Myocyte (in vitro differentiated cells): ENCODE data around the gene LY6G6C. TPM values are rescaled to one million over a fixed set of nuclear protein-coding genes. Genes with fewer than 3 reads are reported as not detected.
A peak's percentile ranks its signal among the peaks of the same experiment; 100 is the strongest.
"Not testable (repeated sequence)": the region's sequence is repeated elsewhere in the genome, so short reads cannot be mapped to it uniquely, and the experiment has no call there.

Experiments
- DNase-seq: peaks from one replicate; pipeline ENCODE4 v3.0.0-alpha.2; 2012; ENCODE audit warnings: low read depth
- total RNA-seq: library from RNA; depleted of rRNA; stranded (reverse); fragments of >200 nt; gene quantifications from 2 replicates; pipeline ENCODE4 v1.2.3, GENCODE V29; 2014

The LY6G6C gene
- total RNA-seq, 1 donor from 2014 or later: not detected

DNA sequence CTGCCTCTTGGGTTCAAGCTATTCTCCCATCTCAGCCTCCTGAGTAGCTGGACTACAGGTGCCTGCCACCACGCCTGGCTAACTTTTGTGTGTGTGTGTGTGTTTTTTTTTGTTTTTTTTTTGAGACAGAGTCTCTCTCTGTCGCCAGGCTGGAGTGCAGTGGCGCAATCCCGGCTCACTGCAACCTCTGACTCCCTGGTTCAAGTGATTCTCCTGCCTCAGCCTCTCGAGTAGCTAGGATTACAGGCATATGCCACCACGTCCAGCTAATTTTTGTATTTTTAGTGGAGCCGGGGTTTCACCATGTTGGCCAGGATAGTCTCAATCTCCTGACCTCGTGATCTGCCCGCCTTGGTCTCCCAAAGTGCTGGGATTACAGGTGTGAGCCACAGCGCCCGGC is 12.4 kb downstream of the LY6G6C start:
- DNase-seq: not testable (repeated sequence)

DNA sequence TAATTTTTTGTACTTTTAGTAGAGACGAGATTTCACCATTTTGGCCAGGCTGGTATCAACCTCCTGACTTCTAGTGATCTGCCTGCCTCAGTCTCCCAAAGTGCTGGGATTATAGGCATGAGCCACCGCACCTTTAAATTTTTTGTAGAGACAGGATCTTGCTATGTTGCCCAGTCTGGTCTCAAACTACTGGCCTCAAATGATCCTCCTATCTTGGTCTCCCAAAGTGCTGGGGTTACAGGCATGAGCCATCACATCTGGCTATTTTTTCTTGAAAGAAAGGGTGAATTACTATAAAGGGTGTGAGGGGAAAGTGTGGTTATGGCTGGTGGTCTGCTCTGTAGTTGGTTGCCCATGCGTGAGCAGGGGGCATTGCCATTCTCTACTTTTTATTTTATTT is 13.3 kb downstream of the LY6G6C start:
- DNase-seq: no peak

DNA sequence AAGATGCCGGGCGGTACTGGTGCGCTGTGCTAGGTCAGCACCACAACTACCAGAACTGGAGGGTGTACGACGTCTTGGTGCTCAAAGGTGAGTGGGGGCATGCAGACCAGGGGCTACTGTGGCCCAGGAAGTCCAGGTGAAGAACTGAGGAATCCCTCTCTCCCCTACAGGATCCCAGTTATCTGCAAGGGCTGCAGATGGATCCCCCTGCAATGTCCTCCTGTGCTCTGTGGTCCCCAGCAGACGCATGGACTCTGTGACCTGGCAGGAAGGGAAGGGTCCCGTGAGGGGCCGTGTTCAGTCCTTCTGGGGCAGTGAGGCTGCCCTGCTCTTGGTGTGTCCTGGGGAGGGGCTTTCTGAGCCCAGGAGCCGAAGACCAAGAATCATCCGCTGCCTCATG is 13.8 kb downstream of the LY6G6C start:
- no peak for DNase-seq

DNA sequence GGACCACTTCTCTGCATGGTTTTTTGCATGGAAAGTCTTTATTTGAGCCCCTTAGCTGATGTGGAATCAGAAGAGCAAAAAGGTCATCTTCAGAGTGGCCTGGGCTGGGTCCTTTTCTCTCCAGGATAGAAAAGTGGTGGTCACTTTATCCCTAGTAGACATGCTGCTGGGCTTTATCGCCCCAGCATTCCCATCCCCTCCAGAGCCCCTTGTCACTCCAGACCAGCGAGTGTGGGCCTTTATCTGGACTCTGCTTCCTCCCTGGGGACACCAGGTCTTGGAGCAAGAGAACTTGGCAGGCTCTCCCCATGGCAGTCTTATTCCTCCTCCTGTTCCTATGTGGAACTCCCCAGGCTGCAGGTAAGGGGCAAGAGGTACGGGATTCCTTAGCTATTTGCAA is 14.9 kb downstream of the LY6G6C start, which contains the start of gene LY6G6F:
TSS of gene LY6G6F (plus strand) at position 268 of the 400 bp plus-strand sequence. CDS start at position 309, 41 bp downstream.
- no peak for DNase-seq

DNA sequence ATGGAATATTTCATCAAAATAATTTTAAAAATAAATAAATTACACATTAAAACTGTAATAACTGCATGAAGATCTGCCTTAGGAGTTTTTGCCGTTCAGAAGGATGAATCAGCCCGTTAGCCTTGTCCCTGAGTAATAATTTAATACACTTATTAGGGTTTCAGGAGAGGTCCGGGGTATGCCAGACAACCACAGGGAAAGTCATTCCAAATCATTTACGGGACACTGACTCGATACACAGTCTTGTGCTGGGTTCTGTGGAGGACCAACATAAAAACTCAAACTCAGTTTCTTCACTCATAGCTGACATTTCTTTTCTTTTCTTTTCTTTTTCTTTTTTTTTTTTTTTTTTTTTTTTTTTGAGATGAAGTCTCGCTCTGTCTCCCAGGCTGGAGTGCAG is 15.6 kb downstream of the LY6G6C start:
- DNase-seq: no peak

DNA sequence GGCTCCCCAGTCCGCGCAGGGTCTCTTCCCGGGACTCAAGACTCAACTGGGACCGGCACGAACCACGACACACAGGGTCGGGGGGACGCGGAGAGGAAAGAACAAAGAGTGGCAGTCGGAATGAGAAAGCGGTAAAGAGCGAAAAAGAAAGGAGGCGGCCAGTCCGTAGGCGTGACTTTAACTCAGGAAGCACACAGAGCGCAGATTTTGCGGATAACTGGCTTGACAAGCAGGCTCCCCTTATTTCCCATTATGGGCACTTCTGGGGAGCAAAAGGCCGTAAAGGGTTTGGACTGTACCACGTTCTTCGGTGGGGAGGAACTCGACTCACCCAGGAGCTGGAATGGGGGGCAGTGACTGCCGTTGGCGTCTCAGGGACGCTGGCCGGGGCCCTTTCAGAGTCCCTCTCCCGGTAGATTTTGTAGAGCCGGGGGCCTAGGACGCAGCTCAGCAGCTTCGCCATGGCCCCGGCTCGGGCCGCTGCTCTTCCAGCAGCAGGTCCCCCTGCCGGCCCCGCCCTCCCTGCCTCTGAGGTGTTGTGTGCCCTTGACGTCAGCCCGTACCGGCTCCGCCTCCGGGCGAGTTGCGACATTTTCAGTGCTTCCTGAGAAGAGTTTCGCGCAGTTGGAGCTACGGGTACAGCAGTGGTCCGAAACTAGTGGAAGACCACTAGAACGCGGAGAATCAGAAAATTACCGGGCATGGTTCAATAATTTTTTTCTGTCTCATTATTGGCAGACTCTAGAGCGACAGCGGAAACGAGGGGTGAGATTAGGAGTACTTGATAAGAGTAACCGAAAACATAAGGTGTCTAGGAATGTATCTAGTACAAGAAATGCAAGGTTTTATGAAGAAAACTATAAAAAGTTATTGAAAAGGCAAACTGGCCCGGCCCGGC is 18.5 kb downstream of the LY6G6C start, which contains the start of gene ABHD16A:
TSS of gene ABHD16A (minus strand) at position 506 of the 898 bp plus-strand sequence. CDS start at position 463, 43 bp downstream.
- peak; percentile 98 for DNase-seq

DNA sequence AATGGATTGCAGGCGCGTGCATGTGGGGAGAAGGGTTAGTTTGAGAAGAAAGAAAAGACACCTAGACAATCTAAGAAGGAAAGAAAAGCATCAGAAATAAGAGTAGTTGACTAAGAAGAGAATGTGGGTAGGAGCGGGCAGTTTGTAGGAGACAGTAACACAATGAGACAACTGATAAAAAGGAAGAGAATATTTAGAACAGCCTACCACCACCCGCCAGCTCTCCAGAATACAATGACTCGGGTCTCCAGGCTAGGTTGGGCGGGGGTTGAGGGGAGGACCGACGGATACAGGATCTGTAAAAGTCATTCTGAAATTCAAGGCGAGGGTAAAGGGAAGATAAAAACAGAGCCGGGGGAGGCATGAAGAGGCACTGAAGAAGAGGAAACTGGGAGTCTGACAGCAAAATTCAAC is 19.1 kb downstream of the LY6G6C start:
- no peak for DNase-seq

DNA sequence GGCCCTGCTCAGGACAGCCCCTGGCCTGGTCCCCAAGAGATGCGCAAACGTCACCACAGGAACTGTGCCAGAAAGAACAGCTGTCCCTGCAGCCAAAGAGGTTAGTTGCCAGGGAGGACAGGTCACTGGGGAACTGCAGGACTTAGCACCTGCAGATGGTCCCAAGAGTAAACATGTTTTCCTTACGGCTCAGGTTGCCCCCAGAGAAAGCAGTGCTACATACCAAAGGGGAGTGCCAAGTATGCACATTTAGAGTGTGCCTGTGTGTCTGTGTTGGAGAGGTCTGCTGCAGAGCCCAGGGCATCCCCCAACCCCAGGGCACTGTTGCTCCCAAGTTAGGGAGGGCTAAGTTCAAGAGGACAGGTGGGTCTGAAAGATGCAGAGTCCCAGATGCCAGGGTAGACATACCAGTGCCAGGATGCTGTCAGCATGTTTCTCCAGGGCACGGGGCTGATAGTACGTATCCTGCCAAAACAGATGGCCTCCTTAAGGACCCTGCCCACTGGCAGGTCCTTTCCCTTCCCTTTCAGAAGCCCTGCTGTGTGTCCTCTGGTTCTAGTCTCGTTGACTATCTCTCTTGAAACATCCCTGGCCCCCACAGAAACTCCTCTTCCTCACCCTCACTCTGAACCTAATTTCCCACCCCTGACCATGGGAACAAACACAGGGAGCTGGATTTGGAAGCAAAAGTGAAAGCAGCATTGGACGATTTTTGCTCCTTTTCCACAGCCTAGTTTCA is 19.7 kb downstream of the LY6G6C start:
- peak; percentile 83 for DNase-seq

DNA sequence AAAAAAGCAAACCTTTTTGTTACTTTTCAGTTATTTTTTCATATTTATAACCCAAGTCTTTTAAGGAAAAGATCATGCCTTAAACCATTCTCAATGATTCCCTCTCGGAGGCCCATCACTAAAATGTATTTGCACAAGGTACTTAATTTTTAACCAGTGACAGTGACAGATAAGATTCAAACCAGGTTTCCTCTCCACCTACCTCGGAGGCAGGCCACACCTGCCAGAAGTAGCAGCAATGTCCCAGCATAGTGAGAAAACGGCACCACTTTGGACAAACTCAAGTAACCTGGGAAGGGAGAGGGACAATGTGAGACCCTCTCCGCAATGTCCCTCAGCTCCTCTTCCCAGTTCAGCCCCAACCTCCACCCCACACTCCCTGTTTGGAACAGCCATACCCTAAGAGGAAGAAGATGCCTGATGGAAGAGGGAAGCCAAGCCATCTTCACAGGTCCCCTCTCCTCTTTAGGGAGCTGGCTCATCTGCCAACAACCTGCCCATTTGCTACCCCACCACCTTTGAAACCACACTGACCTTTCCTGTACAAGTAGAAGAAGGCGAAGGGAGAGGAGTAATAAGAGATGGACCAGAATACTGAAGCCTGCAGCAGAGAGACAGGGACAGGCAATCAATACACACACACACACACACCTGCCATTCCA is 20.7 kb downstream of the LY6G6C start:
- DNase-seq: no peak

DNA sequence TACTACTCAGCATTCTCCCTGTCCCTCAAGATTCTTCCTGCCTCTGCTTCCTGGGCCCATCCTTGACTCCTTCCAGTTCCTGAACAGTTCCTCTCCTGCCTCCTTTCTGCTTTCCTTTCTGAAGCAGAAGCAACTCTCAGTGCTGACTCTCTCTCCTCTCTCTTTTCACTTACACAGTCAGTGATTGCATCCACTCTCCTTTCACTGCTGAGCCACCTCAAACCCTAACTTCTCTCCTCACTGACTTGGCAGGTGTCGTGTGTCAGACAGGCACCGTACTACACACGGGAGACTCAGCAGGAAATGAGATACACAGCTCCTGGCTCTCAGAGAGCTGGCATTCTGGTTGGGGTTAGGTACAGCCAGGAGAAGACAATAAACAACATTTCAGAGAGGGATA is 24.0 kb downstream of the LY6G6C start:
- no peak for DNase-seq

DNA sequence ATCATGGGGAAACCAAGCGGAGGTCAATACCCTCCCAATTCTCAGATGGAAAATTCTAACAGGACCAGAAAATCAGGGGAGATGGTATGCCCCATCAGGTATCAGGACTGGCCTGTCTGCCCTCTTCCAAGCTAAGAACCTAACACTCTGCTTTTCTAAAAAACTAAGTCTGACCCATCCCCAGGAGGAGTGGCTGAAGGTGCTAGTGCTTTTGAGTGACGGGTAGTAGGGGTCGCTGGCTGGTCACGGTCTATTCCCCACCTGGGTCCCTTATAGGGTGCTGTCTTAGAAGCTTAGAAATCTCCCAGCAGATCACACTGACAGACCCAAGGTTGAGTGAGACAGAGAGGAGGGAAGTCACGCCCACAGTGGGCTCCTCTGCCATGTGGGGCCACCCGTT is 28.0 kb downstream of the LY6G6C start:
- DNase-seq: no peak

DNA sequence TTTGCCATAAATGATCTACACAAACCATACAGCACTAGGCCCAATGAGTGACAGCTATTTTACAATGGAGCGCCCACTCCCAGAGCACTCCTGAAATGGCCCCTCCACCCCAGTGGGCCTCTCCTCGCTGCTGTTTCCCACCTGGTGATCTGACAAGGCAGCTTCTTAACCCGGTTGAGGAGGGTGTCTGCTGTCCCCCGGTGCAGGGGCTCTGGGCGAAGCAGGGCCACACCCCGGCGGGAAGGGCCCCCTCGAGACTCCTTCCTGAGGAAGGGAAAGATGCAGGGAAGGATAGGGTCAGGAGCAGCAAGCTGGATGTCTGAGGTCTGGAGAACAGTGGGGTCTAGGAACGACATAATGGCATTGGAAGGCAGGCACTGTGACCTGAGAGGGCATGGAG is 28.7 kb downstream of the LY6G6C start:
- DNase-seq: no peak

DNA sequence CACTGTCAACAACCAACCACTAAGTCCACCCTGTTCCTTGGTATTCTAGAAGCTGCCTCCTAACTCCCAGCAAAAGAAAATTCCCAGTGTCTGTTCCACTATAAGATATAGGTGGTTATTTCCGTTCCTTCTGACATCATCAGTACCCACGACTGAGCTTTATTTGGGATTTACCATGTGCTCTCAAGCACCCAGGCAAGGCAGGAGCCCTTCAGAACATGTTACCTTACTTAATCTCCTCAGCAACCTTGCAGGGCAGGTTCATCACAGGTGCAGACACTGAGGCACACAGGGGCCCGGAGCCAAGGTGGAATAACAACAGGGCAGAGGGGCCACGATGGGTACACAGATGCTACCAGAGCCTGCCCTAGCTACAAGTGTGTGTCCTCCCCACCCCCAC is 29.2 kb downstream of the LY6G6C start:
- DNase-seq: no peak

DNA sequence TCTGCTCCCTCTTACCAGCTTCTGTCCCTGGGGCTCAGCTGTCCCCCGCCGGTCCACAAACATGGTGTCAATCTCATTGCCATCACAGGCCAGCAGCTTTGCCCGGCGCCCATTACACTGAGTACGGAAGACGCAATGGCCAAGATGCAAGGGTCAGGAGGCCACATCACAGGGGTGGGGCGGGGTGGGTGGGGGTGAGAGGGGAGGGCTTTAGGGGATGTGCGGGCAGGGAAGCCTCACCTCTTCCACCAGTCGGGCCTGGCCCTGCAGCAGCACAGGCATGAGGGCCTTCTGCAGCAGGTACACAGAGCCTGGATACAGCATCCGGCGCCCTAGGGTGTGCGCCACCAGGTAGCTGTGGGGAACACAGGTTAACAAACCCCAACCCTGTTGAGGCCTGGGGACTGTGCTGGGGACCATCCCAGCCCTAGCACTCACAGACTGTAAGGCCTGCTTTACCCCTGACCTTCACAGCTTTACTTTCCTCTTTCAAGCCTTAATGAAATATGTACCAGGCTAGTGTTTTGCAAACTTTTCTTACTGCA is 29.9 kb downstream of the LY6G6C start:
- no peak for DNase-seq

DNA sequence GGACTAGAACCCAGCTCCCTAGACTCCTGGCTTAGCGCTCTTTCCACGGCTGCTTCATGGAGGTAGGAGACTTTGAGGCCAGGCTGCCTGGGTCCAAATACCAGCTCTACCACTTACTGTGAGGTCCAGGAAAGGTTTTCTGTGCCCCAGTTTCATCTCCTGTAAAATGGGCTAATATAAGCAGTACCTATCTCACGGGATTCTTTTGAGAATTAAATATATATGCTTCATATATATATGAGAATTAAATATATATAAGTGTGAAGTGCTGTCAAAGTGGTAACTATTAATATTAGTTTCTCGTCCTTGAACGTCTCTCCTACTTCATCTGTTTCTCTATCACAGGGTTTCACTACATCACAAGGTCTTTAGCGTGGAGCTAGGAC is 30.5 kb downstream of the LY6G6C start:
- DNase-seq: no peak

DNA sequence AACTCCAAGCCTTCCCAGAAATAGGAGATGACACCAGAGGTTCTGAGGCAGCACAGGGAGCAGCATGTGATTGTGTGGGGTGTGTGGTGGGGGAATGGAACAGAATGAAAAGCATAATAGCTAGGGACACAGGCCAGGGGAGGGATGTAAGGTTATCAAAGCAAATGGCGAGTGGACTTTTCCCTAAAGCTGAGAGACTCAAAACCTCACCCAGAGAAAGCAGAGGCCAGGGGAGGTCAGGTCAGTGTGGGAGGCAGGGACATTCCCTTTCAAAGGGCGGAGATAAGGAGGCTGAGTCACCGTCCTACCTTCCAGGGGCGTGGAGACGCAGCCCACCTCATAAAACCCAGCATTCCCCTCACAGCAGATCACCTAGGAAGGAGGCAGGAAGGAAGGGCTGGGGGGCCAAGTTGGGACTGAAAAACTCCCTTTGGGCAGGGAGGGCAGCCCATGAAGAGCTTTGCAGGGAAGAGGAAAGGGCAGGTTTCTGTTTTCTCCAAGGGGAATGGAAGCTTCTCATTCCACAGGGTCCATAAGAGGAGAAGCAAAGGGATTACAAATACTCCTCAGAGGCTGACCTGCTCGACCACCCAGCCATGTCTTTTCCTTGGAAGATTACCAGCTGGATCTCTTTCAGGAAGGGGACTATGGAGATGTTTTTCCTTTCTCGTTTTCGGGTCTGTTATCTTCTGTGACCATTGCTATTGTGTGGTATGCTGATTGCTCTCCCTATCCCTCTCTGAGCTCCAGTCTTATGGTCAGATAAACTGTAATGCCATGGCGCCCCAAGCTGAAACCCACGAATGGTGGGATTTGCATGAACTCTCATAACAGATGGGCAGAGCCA is 31.1 kb downstream of the LY6G6C start:
- DNase-seq: no peak

DNA sequence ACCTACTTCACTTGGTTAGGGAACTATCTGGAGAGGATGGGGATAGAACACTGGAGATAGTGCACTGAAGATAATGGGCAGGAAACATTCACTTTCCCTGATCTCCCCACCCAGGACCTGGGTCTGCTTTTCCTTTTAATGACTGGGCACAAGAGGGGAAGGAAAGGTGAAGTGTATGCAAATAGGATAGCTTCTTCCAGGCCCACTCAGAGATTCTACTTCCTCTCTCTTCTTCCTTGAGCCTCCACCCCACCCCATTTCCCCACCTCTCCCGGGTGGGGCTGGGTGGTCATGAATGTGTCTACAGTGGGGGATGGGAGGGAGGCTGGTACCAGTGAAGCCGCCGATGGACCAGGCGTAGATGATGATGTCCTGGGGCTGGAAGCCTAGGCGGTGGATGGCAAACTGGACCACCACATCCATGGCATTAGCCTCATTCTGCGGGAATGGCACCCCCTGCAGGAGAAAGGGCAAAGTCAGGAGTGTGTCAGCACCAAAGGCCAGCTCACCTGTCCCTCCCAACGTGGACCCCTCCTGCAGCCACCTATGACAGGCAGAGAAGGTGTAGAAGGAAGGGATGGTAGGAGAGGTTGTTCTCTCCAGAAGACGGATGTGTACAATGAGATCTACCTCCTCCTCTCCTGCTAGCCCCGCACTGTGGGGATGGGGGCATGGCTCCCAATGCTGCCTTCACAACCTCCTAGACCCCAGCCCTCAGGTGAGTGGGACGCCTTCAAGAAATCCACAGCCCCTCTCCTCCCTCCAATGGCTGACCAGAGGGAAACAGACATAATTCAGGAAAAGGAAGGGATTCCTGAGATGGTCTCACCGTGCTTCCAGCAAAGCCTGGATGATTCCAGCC is 32.1 kb downstream of the LY6G6C start:
- DNase-seq: peak; percentile 7

DNA sequence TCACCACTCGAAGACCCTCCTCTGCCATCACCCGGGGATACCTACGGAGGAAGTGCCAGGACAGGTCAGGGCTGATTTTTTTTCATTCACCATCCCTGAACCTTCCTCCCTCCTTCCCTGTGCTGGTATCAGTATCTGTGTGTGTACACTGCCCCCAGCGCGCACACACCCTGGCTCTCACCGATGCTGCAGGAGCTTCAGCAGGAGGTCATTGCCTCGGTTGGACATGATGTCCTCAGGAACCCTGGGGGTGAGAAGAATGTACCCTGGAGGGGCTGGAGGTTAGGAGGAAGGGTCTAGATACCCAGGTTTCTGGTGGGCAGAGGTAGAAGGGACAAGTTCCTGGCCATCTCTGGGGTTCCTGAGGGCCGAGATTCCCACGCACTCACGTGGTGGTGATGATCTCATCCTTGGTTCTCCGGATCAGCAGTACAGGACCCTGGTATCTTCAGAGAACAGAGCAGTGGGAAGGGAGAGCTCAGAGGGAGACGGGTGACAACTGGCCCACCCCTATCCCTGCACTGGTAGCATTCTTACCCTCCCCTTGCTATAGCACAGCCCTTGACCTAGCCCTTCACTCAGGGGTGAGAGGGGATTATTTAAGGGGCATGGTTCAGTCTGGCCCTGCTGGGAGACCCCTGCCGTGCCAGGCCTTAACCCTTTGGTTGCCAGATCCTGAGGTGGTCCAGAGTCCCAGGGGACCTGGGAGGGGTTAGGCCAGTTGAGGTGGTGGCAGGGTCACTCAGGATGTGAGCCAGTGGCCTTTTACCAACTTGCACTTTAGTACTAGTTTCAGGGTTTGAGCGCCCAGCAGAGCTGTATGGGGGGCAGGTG is 33.5 kb downstream of the LY6G6C start:
- DNase-seq: peak; percentile 16

DNA sequence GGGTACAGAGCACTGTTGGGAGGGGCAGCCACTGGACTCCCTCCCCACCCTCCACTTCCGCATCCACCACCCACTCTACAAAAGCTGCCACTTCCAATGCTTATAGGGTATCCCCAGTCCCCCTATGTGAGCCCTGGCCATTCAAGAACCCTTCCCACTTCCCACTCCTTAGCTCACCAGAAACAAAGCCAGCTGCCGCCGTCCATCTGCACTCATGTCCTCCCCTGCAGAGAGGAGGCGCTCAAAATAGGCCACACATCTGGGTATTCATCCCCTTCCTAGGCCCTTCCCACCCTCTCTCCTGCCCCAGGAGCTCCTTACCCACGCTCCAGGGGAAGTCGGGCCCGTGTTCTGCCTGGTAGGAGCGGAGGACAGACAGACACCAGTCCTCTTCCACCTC is 34.2 kb downstream of the LY6G6C start:
- peak; percentile 70 for DNase-seq
